GM18526 (cell line): ENCODE measurements around the gene LIN28B.

Experiments
- POLR2A ChIP-seq: IDR thresholded peaks from 3 replicates; pipeline ENCODE4 v1.6.1; 2011; ENCODE audit not compliant: insufficient read length; ENCODE audit errors: extremely low read depth

Gene LIN28B

GRCh38 chr6:105077596-105078385, 120.9 kb downstream of the LIN28B start:
- no peak for TF ChIP-seq POLR2A

- no peak for TF ChIP-seq POLR2A
Observed at GRCh38 chr6:105078386-105078708, 121.4 kb downstream of the LIN28B start.

- no peak for TF ChIP-seq POLR2A
Observed at GRCh38 chr6:105080279-105080678, 123.4 kb downstream of the LIN28B start.

GRCh38 chr6:105087571-105088211, 130.8 kb downstream of the LIN28B start:
- TF ChIP-seq POLR2A: no peak

GRCh38 chr6:105091140-105091829, 134.4 kb downstream of the LIN28B start:
- no peak for TF ChIP-seq POLR2A

- TF ChIP-seq POLR2A: no peak
Observed at GRCh38 chr6:105094133-105094640, 137.3 kb downstream of the LIN28B start.

- TF ChIP-seq POLR2A: no peak
Observed at GRCh38 chr6:105095139-105095538, 138.2 kb downstream of the LIN28B start.

- TF ChIP-seq POLR2A: no peak
Observed at GRCh38 chr6:105097288-105097687, 140.4 kb downstream of the LIN28B start.

- TF ChIP-seq POLR2A: no peak
Observed at GRCh38 chr6:105099371-105099770, 142.5 kb downstream of the LIN28B start.

GRCh38 chr6:105102186-105102585, 145.3 kb downstream of the LIN28B start:
- no peak for TF ChIP-seq POLR2A

- no peak for TF ChIP-seq POLR2A
Observed at GRCh38 chr6:105105094-105105493, 148.2 kb downstream of the LIN28B start.

GRCh38 chr6:105106260-105106659, 149.4 kb downstream of the LIN28B start:
- TF ChIP-seq POLR2A: no peak

- no peak for TF ChIP-seq POLR2A
Observed at GRCh38 chr6:105107207-105107606, 150.3 kb downstream of the LIN28B start.

- no peak for TF ChIP-seq POLR2A
Observed at GRCh38 chr6:105108631-105109262, 151.8 kb downstream of the LIN28B start.
